ENCODE results near the gene RPL18.

RPL18 gene

GRCh38 chr19:48628486-48629296, 9.7 kb upstream of the RPL18 start:
- Histone ChIP-seq H4K20me1 (ENCODE audit: insufficient read depth, low read length, poor library complexity, severe bottlenecking) (peaks cover 4% of the 10 kb centered on the region), H3K4me2 (ENCODE audit: low read depth, low read length, poor library complexity, severe bottlenecking) (no peak overlapping the region), H3K36me3 (ENCODE audit: insufficient read depth, low read length) (peaks cover 12% of the 10 kb centered on the region; the same call in 1 of the 2 replicates), H3K9me3 (ENCODE audit: insufficient read depth, low read depth, low read length) (no peaks in the 10 kb centered on the region), H3K27me3 (ENCODE audit: insufficient read depth, low read length, poor library complexity, severe bottlenecking) (no peaks in the 10 kb centered on the region), H2AFZ (ENCODE audit: low read length) (no peak overlapping the region), H3F3A (ENCODE audit: low read depth) (no peaks in the 10 kb centered on the region), H3K9ac (ENCODE audit: low read depth, low read length, poor library complexity, severe bottlenecking) (no peak overlapping the region), H3K9me2 (replicated peaks; ENCODE audit: low read depth, low read length) (no peaks in the 10 kb centered on the region), H3K79me2 (ENCODE audit: insufficient read depth, low read length) (peaks cover 15% of the 10 kb centered on the region; the same call in 1 of the 2 replicates), H3K4me3 (ENCODE audit: low read length, poor library complexity, severe bottlenecking) (no peak overlapping the region), H3K4me1 (ENCODE audit: insufficient read depth, low read length, poor library complexity, severe bottlenecking) (peaks cover 23% of the 10 kb centered on the region)
- TF ChIP-seq EZH2phosphoT487 (IDR thresholded peaks at IDR 0.05; ENCODE audit: borderline replicate concordance) (no peak), CTCF (conservative IDR thresholded peaks at IDR 0.05; ENCODE audit: low read length) (no peak)

- peaks cover 7% of the 10 kb centered on the region; the same call in 1 of the 2 replicates for H3K79me2 ChIP-seq (ENCODE audit: insufficient read depth, low read length)
- no peaks in the 10 kb centered on the region for H3K27me3 ChIP-seq (ENCODE audit: insufficient read depth, low read length, poor library complexity, severe bottlenecking)
- no peaks in the 10 kb centered on the region for H3F3A ChIP-seq (ENCODE audit: low read depth)
- H3K36me3 ChIP-seq (ENCODE audit: insufficient read depth, low read length) = peaks cover 12% of the 10 kb centered on the region; the same call in 1 of the 2 replicates
- no peaks in the 10 kb centered on the region for H3K9me2 ChIP-seq (replicated peaks; ENCODE audit: low read depth, low read length)
- no peaks in the 10 kb centered on the region for H3K9me3 ChIP-seq (ENCODE audit: insufficient read depth, low read depth, low read length)
- H3K4me2 ChIP-seq (ENCODE audit: low read depth, low read length, poor library complexity, severe bottlenecking) = no peak overlapping the region
- H3K4me3 ChIP-seq (ENCODE audit: low read length, poor library complexity, severe bottlenecking) = no peak overlapping the region
- H3K4me1 ChIP-seq (ENCODE audit: insufficient read depth, low read length, poor library complexity, severe bottlenecking) = peaks cover 21% of the 10 kb centered on the region
- no peak overlapping the region for H3K9ac ChIP-seq (ENCODE audit: low read depth, low read length, poor library complexity, severe bottlenecking)
- TF ChIP-seq CTCF (conservative IDR thresholded peaks at IDR 0.05; ENCODE audit: low read length) (no peak), EZH2phosphoT487 (IDR thresholded peaks at IDR 0.05; ENCODE audit: borderline replicate concordance) (no peak)
- peaks cover 4% of the 10 kb centered on the region for H4K20me1 ChIP-seq (ENCODE audit: insufficient read depth, low read length, poor library complexity, severe bottlenecking)
- H2AFZ ChIP-seq (ENCODE audit: low read length) = no peak overlapping the region
Measured at GRCh38 chr19:48627865-48628314, 8.9 kb upstream of the RPL18 start.

GRCh38 chr19:48627201-48627864, 8.4 kb upstream of the RPL18 start:
- Histone ChIP-seq H3K4me2 (ENCODE audit: low read depth, low read length, poor library complexity, severe bottlenecking) (no peak overlapping the region), H2AFZ (ENCODE audit: low read length) (no peak overlapping the region), H3K36me3 (ENCODE audit: insufficient read depth, low read length) (peaks cover 12% of the 10 kb centered on the region; the same call in 1 of the 2 replicates), H3K79me2 (ENCODE audit: insufficient read depth, low read length) (peaks cover 2% of the 10 kb centered on the region; the same call in 1 of the 2 replicates), H3K4me1 (ENCODE audit: insufficient read depth, low read length, poor library complexity, severe bottlenecking) (peaks cover 16% of the 10 kb centered on the region), H3K9ac (ENCODE audit: low read depth, low read length, poor library complexity, severe bottlenecking) (no peak overlapping the region), H4K20me1 (ENCODE audit: insufficient read depth, low read length, poor library complexity, severe bottlenecking) (peaks cover 4% of the 10 kb centered on the region), H3F3A (ENCODE audit: low read depth) (no peaks in the 10 kb centered on the region), H3K4me3 (ENCODE audit: low read length, poor library complexity, severe bottlenecking) (no peak overlapping the region), H3K27me3 (ENCODE audit: insufficient read depth, low read length, poor library complexity, severe bottlenecking) (no peaks in the 10 kb centered on the region), H3K9me2 (replicated peaks; ENCODE audit: low read depth, low read length) (no peaks in the 10 kb centered on the region), H3K9me3 (ENCODE audit: insufficient read depth, low read depth, low read length) (no peaks in the 10 kb centered on the region)
- no peak for TF ChIP-seq CTCF (conservative IDR thresholded peaks at IDR 0.05; ENCODE audit: low read length)
- TF ChIP-seq EZH2phosphoT487 (IDR thresholded peaks at IDR 0.05; ENCODE audit: borderline replicate concordance) = no peak
